ENCODE measurements around the gene STYXL2.

STYXL2 gene

DNA sequence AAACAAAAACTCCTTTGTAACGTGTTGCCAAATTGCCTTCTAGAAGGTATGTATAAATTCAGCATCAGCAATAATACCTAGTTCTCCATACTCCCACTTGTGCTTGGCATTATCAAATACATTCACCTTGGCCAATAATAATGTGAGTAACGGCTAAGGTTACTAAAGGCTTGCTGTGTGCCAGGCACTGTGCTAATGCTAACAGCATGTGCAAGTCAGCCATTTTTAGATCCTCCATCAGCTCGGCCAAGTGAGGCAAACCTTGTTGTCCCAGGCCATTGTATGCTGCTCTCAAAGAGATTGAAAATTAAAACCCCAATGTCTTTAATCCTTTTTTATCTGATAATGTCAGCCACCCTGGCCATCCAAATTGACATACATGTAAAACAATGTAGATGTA lies 48.1 kb downstream of the STYXL2 start:
- TF ChIP-seq, protein P1, sequence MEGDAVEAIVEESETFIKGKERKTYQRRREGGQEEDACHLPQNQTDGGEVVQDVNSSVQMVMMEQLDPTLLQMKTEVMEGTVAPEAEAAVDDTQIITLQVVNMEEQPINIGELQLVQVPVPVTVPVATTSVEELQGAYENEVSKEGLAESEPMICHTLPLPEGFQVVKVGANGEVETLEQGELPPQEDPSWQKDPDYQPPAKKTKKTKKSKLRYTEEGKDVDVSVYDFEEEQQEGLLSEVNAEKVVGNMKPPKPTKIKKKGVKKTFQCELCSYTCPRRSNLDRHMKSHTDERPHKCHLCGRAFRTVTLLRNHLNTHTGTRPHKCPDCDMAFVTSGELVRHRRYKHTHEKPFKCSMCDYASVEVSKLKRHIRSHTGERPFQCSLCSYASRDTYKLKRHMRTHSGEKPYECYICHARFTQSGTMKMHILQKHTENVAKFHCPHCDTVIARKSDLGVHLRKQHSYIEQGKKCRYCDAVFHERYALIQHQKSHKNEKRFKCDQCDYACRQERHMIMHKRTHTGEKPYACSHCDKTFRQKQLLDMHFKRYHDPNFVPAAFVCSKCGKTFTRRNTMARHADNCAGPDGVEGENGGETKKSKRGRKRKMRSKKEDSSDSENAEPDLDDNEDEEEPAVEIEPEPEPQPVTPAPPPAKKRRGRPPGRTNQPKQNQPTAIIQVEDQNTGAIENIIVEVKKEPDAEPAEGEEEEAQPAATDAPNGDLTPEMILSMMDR (IDR thresholded peaks at IDR 0.05; ENCODE audit: low read depth, low read length): no peak
- no peak for DNase-seq (ENCODE audit: extremely low read depth, low read depth)

Measured in AG09319 (cell line).